ENCODE results near the gene TLCD2.
A peak's percentile ranks its signal among the peaks of the same experiment; 100 is the strongest.
"Not testable (repeated sequence)": the region's sequence is repeated elsewhere in the genome, so short reads cannot be mapped to it uniquely, and the experiment has no call there.

TLCD2 gene

DNA sequence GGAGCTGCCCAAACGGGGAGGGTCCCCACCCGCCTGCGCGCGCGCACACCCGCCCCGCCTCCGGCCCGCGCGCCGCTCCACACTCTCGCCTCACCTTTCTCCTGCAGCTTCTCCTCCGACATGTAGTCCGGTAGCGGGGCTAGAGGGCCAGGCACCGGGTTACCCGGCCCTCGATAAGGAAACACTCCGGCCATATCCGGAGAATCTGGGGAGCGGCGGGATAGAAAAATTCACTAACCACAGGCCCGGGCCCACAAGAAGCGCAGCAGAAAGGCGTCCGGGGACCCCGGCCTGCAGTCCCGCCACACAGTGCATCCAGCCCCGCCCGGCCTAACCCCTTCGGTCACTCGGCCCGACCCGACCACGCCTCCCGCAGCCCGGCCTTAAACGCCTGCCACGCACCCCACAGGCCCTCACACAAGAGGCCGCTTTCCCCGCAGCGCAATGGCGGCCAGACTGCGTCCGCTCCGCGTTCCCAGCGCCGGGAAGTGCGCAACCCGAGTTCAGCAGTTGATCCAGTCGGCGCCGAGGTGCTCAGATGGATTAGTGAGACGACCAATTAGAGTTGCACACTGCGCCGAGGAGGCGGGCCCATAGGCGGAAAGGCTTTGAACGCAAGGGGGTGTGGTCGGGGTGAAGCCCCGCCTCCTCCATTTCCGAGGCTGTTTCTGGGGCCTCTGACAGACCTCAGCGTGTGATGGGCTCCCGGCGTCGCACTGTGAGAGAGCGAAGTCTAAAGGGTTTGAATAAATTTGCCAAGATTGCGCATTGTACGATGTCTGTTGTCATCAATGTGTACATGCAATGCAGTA, 25.6 kb downstream of the TLCD2 start, which contains the start of gene PRPF8:
PRPF8 (minus strand) TSS at position 490 of the 812 bp plus-strand sequence; CDS start at position 194, 296 bp downstream.
- DNase-seq, result peak; percentile 99

DNA sequence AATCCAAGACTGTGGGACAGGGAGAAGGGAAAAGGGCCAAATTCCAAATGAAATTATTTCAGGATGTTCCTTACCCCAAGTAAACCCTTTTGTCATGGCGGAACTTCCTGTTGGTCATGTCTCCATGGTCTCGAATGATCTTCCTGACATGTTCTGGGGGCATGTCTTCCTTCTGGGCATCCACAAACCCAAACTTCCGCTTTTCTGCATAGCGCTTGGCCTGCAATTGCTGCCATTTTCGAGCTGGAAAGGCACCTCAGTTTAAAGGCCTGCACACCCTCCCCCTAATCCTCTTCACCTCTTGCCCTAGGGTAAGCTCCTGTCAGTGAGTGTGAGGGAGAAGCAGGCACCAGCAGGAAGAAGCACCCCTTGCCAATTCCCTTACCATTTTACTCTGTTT, 26.7 kb downstream of the TLCD2 start:
- DNase-seq, result no peak

DNA sequence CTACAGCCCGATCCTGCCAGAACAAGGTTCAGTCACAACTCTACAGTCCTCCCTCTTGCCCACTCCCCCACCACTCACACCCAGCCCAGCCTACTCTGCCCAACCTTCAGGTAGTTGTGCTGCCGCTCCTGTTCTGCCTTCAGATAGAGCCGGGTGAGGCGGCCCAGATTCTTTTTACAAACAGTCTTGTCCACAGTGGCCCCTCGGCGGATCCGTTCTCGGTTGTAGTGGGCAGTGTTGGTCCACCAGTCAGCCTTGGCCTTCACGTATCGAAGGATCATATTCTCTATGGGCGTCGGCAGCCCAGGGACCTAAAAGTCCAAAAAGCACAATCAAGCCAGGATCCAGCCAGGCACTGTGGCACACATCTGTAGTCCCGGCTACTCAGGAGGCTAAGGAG, 33.8 kb downstream of the TLCD2 start:
- DNase-seq, result no peak

DNA sequence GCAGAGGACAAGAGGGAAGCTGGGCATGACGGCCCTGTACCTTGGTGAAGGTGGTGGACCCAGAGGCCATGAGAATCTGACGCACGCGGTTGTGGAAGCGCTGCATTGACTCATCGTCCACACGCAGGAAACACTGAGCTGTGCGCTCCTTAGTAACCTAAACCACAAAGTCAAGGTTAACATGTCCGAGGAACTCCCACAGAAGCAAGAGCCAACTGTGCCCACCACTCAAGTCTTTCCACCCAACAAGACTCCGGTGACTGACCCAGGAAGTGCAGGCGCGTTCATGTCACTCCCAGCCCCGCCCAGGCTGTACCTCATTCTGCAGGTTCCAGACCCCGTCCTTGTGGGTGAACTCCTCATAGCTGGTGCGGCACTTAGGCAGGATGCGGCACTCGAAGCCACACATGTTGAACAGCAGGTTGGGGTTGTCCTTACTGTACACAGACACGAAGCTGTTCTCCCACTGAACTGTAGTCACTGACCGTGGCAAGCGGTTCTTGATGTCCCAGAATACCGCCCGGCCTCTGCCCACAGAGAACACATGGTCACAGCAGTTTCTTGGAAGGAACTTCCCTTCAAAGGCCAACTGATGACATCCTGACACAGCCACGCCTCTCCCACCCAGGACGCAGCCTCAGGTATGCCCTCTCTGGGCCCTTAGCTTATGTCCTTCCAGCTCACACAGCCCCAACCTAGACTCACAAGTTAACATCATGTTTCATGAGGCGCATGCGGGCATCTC, 37.0 kb downstream of the TLCD2 start:
- peak; percentile 34 for DNase-seq

DNA sequence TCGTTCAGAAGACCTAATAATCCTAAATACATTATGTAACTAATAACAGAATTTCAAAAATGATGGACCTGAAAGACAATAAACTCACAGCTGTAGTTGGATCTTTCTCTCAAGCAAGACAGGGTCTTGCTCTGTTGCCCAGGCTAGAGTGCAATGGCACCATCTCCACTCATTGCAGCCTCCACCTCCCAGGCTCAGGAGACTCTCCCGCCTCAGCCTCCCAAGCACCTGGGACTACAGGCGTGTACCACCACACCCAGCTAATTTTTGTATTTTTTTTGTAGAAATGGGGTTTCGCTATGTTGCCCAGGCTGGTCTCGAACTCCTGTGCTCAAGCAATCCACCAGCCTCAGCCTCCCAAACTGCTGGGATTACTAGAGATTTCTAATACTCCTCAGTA, 46.2 kb downstream of the TLCD2 start:
- DNase-seq, result not testable (repeated sequence)

DNA sequence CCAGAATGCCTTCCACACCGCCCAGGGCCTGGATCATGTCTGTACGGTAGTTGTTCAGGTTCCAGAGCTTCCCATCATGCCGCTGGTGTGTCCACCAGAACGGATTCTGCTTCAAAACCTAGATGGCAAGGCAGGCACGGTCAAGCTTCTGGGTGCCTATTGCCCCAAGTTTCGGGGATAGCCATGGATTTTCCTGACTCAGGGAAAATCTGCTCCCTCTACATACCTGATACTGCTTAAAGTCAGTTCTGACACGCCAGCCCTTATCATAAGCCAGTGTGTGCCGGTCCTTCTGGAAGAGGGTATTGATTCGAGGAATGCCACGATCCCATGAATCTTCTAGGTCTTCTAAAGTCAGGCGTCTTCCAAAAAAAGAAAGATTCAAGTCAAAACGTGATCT, 49.1 kb downstream of the TLCD2 start:
- DNase-seq, result no peak

DNA sequence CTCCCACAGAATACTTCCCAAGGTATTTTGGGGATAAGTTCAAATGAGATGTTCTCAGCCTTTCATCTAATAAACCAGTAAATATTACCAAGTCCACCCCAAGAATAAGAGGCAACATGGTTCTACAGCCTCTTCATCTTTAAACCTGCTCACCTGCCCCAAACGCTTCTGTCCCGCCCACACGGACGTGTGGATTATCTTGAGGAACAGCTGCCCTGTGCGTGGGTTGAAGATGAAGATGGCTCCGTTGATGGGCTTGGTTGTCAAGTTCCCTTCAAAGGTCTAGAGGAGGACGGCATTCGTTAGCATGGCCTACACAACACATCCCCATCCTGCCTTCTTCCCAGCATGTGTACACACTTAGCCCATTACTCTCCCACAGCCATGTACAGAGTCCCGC, 52.1 kb downstream of the TLCD2 start:
- no peak for DNase-seq

DNA sequence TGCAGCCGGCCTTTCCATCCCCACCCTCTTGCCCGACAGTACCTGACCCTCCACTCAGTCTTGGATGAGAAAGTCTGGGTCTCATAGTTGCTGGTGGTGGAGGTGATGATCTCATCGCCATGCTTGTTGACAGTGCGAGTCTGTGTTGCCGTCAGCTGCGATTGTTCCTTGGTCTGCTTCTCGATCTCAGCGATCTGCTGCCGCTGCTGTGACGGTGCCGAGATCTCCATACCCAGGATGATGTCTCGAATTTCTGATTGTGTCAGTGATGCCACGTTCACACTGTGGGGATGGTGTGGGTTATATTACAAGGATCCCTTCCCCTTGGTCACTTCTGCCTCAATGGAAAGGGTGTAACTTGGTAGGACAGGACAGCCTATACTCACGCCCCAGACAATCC, 56.4 kb downstream of the TLCD2 start:
- no peak for DNase-seq

DNA sequence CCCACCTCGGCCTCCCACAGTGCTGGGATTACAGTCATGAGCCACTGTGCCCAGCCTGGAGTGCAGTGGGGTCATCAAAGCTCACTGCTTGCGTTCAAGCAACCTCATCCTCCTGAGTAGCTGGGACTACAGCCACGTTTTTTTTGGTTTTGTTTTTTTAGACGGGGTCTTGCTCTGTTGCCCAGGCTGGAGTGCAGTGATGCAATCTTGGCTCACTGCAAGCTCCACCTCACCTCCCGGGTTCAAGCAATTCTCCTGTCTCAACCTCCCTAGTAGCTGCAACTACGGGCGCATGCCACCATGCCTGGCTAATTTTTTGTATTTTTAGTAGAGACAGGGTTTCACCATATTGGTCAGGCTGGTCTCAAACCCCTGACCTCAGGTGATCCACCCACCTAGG, 57.4 kb downstream of the TLCD2 start:
- DNase-seq, result not testable (repeated sequence)

All from CD4-positive, alpha-beta T cell treated with Interleukin-21 for 1 hour (primary cell).